Measurements from ENCODE around the gene WNT7A. TPM values are rescaled to one million over a fixed set of nuclear protein-coding genes. Genes with fewer than 3 reads are reported as not detected.

WNT7A gene
- total RNA-seq, 2 experiments from 2014 or later, result 0.09 TPM; not detected in 1

GRCh38 chr3:13891017-13891392 is 11.1 kb upstream of the WNT7A start:
- no peak for DNase-seq
- peaks cover 3% of the 10 kb centered on the region for H3K36me3 Mint-ChIP-seq (ENCODE audit: low read depth)
- H3K4me1 Mint-ChIP-seq (ENCODE audit: low read depth), result peaks cover 20% of the 10 kb centered on the region
- H3K9me3 Mint-ChIP-seq, result peaks cover 2% of the 10 kb centered on the region
- no peak for TF ChIP-seq CTCF (IDR thresholded peaks at IDR 0.05)
- ChIA-PET CTCF (interaction anchor here (1.2 to 16.6 kb wide), 4 partner anchors 9 to 242 kb away, joined by 4 to 383 read pairs (median 18); partner anchors contain the start of gene WNT7A), POLR2A (interaction anchor here (0.8 kb wide), 1 partner anchor 234 kb away, joined by 3 read pairs; the partner anchor contains the start of genes CHCHD4 and TMEM43)
- no peak for ATAC-seq
- peak overlapping the region; percentile 87 for H3K27ac Mint-ChIP-seq
- intact Hi-C loops (cut with micrococcal nuclease), result no loop called here
- H3K27me3 Mint-ChIP-seq, result no peaks in the 10 kb centered on the region
- no peak overlapping the region for H3K4me3 Mint-ChIP-seq

GRCh38 chr3:13890377-13891016 is 10.6 kb upstream of the WNT7A start:
- Mint-ChIP-seq H3K27ac (peak overlapping the region; percentile 87), H3K27me3 (no peaks in the 10 kb centered on the region), H3K4me1 (ENCODE audit: low read depth) (peaks cover 20% of the 10 kb centered on the region), H3K9me3 (peaks cover 2% of the 10 kb centered on the region), H3K4me3 (no peak overlapping the region), H3K36me3 (ENCODE audit: low read depth) (peaks cover 3% of the 10 kb centered on the region)
- CTCF ChIA-PET, result interaction anchor here (1.2 to 16.6 kb wide), 4 partner anchors 10 to 241 kb away, joined by 4 to 383 read pairs (median 18); partner anchors contain the start of gene WNT7A
- POLR2A ChIA-PET, result interaction anchor here (0.8 to 1.2 kb wide), 2 partner anchors 233 to 234 kb away, joined by 3 read pairs; partner anchors contain the start of genes CHCHD4 and TMEM43
- ATAC-seq (peak; percentile 43), DNase-seq (peak; percentile 76)
- TF ChIP-seq CTCF (IDR thresholded peaks at IDR 0.05), result no peak
- intact Hi-C loops (cut with micrococcal nuclease), result no loop called here

- CTCF ChIA-PET, result interaction anchor here (1.5 to 16.6 kb wide), 3 partner anchors 8 to 239 kb away, joined by 3 to 383 read pairs (median 31); partner anchors contain the start of gene WNT7A
- no peak for ATAC-seq
- Mint-ChIP-seq H3K27ac (no peak overlapping the region), H3K27me3 (peaks cover 6% of the 10 kb centered on the region), H3K4me1 (ENCODE audit: low read depth) (peaks cover 15% of the 10 kb centered on the region), H3K9me3 (peaks cover 2% of the 10 kb centered on the region), H3K36me3 (ENCODE audit: low read depth) (peaks cover 3% of the 10 kb centered on the region), H3K4me3 (no peak overlapping the region)
- DNase-seq, result no peak
- TF ChIP-seq CTCF (IDR thresholded peaks at IDR 0.05), result no peak
- POLR2A ChIA-PET, result no interaction called here
- intact Hi-C loops (cut with micrococcal nuclease), result loop anchor here (10.0 kb wide), 1 partner anchor 404 kb away; the partner anchor contains the start of gene HDAC11
Measured at GRCh38 chr3:13888576-13888975, 8.7 kb upstream of the WNT7A start.

- ChIA-PET POLR2A (no interaction called here), CTCF (interaction anchor here (1.1 to 16.6 kb wide), 5 partner anchors 11 to 239 kb away, joined by 3 to 383 read pairs (median 4); no protein-coding TSS in a partner anchor)
- Mint-ChIP-seq H3K27ac (no peak overlapping the region), H3K27me3 (peaks cover 10% of the 10 kb centered on the region), H3K36me3 (ENCODE audit: low read depth) (peaks cover 3% of the 10 kb centered on the region), H3K4me1 (ENCODE audit: low read depth) (peaks cover 15% of the 10 kb centered on the region), H3K4me3 (no peak overlapping the region), H3K9me3 (peaks cover 2% of the 10 kb centered on the region)
- intact Hi-C loops (cut with micrococcal nuclease), result loop anchor here (10.0 kb wide), 1 partner anchor 403 kb away; the partner anchor contains the start of gene HDAC11
- TF ChIP-seq CTCF (IDR thresholded peaks at IDR 0.05), result no peak
- ATAC-seq (no peak), DNase-seq (no peak)
Measured at GRCh38 chr3:13887495-13888300, 7.8 kb upstream of the WNT7A start.

Measured in activated CD8-positive, alpha-beta T cell treated with anti-CD3 and anti-CD28 coated beads for 36 hours (primary cell).